HG03457 (cell line): Measurements from ENCODE around the gene ADAR.
"Not testable (repeated sequence)": the region's sequence is repeated elsewhere in the genome, so short reads cannot be mapped to it uniquely, and the experiment has no call there.

Experiments used
- ATAC-seq: cut with Tn5 transposase; IDR thresholded peaks from one replicate; pipeline ENCODE4 v1.9.1; 2021; ENCODE audit warnings: moderate number of reproducible peaks; ENCODE audit not compliant: unreplicated experiment

The ADAR gene

GRCh38 chr1:154607609-154608396, at the start of gene ADAR:
Gene ADAR (minus strand): TSS chr1:154608186. CDS start chr1:154608006, 180 bp downstream.
- ATAC-seq: peak; percentile 62

GRCh38 chr1:154657556-154657955, 49.6 kb upstream of the ADAR start:
- ATAC-seq: no peak

- ATAC-seq: no peak
Observed at GRCh38 chr1:154652893-154653292, 44.9 kb upstream of the ADAR start.

- ATAC-seq: not testable (repeated sequence)
Observed at GRCh38 chr1:154644724-154645123, 36.7 kb upstream of the ADAR start.

GRCh38 chr1:154641534-154641933, 33.5 kb upstream of the ADAR start:
- ATAC-seq: no peak

- ATAC-seq: no peak
Observed at GRCh38 chr1:154639876-154640275, 31.9 kb upstream of the ADAR start.

- ATAC-seq: no peak
Observed at GRCh38 chr1:154635171-154635570, 27.2 kb upstream of the ADAR start.

- no peak for ATAC-seq
Observed at GRCh38 chr1:154629675-154630073, 21.7 kb upstream of the ADAR start.

GRCh38 chr1:154629061-154629674, 21.2 kb upstream of the ADAR start:
- no peak for ATAC-seq

GRCh38 chr1:154628121-154628405, 20.1 kb upstream of the ADAR start:
- ATAC-seq: no peak

GRCh38 chr1:154627257-154628120, 19.5 kb upstream of the ADAR start:
- ATAC-seq: no peak

- ATAC-seq: no peak
Observed at GRCh38 chr1:154626456-154627256, 18.7 kb upstream of the ADAR start.

GRCh38 chr1:154624746-154625643, 17.0 kb upstream of the ADAR start:
- no peak for ATAC-seq

GRCh38 chr1:154623358-154623757, 15.4 kb upstream of the ADAR start:
- no peak for ATAC-seq

GRCh38 chr1:154622503-154623039, 14.6 kb upstream of the ADAR start:
- no peak for ATAC-seq

- no peak for ATAC-seq
Observed at GRCh38 chr1:154621875-154622274, 13.9 kb upstream of the ADAR start.

GRCh38 chr1:154620751-154621150, 12.8 kb upstream of the ADAR start:
- no peak for ATAC-seq

GRCh38 chr1:154619181-154619948, 11.4 kb upstream of the ADAR start:
- ATAC-seq: no peak
